Activated CD4-positive, alpha-beta T cell treated with anti-CD3 and anti-CD28 coated beads, Interleukin-2, amount 10 ng/mL, durations not matched to agents 7 days and 5 days (primary cell): ENCODE results near the gene WFIKKN1. TPM values are rescaled to one million over a fixed set of nuclear protein-coding genes. Genes with fewer than 3 reads are reported as not detected.

ENCODE experiments used
- CTCF ChIA-PET: fragments of 350-600 bp; sonication (Branson Sonifier 250); formaldehyde crosslinking; loops from one replicate; lab custom pipeline; 2021; ENCODE audit warnings: antibody characterized with exemption; lab: Charles Lee
- POLR2A ChIA-PET: fragments of 350-600 bp; sonication (Branson Sonifier 250); formaldehyde crosslinking; loops from one replicate; lab custom pipeline; 2021; ENCODE audit warnings: antibody characterized with exemption; lab: Charles Lee
- DNase-seq: peaks from one replicate; pipeline ENCODE4 v3.0.0-alpha.2; 2020
- H3K27ac Mint-ChIP-seq: one replicate; pipeline ENCODE4 v1.8.0; 2021; ENCODE audit warnings: mild to moderate bottlenecking, moderate library complexity, mixed read lengths
- H3K27me3 Mint-ChIP-seq: one replicate; pipeline ENCODE4 v1.8.0; 2021; ENCODE audit warnings: mixed read lengths
- H3K36me3 Mint-ChIP-seq: one replicate; pipeline ENCODE4 v1.8.0; 2021; ENCODE audit warnings: low read depth, mixed read lengths
- H3K4me1 Mint-ChIP-seq: one replicate; pipeline ENCODE4 v1.8.0; 2021; ENCODE audit warnings: mixed read lengths
- H3K4me3 Mint-ChIP-seq: one replicate; pipeline ENCODE4 v1.8.0; 2021; ENCODE audit warnings: mild to moderate bottlenecking, moderate library complexity, mixed read lengths
- H3K9me3 Mint-ChIP-seq: one replicate; pipeline ENCODE4 v1.8.0; 2021; ENCODE audit warnings: mixed read lengths
- total RNA-seq, 2 experiments: library from RNA; stranded (reverse); gene quantifications; one replicate each; pipeline ENCODE4 v1.2.3, GENCODE V29; 2021

The WFIKKN1 gene
- total RNA-seq, 2 experiments from 2014 or later = 1.8 to 2.7 TPM

- CTCF ChIA-PET = interaction anchor here (0.6 kb wide), 2 partner anchors 27 to 55 kb away, joined by 3 read pairs; no protein-coding TSS in a partner anchor
Observed at GRCh38 chr16:598823-599739, 31.7 kb upstream of the WFIKKN1 start.

GRCh38 chr16:600781-601180, 30.0 kb upstream of the WFIKKN1 start:
- peaks cover 2% of the 10 kb centered on the region for H3K9me3 Mint-ChIP-seq
- POLR2A ChIA-PET = interaction anchor here (0.6 kb wide), 1 partner anchor 347 kb away, joined by 4 read pairs; no protein-coding TSS in a partner anchor
- no peak overlapping the region for H3K27ac Mint-ChIP-seq
- DNase-seq = no peak
- no peak overlapping the region for H3K4me3 Mint-ChIP-seq
- H3K4me1 Mint-ChIP-seq = peaks cover 3% of the 10 kb centered on the region
- CTCF ChIA-PET = no interaction called here
- H3K36me3 Mint-ChIP-seq = peaks cover 2% of the 10 kb centered on the region
- no peaks in the 10 kb centered on the region for H3K27me3 Mint-ChIP-seq

More at GRCh38 chr16:598823-599739, 31.7 kb upstream of the WFIKKN1 start:
- Mint-ChIP-seq H3K27ac (no peak overlapping the region), H3K36me3 (peaks cover 2% of the 10 kb centered on the region), H3K9me3 (no peaks in the 10 kb centered on the region), H3K4me3 (no peak overlapping the region), H3K27me3 (no peaks in the 10 kb centered on the region), H3K4me1 (peaks cover 3% of the 10 kb centered on the region)
- no peak for DNase-seq
- POLR2A ChIA-PET = no interaction called here

DNA sequence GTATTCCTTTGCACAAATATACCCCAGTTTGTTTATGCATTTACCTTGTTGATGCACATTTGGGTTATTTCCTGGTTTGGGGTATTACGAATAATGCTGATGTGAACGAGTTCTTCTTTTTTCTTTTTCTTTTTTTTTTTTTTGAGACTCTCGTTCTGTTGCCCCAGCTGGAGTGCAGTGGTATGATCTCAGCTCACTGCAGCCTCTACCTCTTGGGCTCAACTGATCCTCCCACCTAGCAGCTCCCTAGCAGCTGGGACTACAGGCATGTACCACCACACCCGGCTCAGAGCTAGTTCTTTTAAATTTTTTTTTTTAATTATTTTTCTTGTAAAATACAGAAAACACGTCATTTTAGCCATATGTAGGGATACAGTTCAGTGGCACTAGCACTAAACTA, 26.9 kb upstream of the WFIKKN1 start:
- H3K36me3 Mint-ChIP-seq = peaks cover 2% of the 10 kb centered on the region
- no peak for DNase-seq
- no peak overlapping the region for H3K4me3 Mint-ChIP-seq
- ChIA-PET POLR2A (no interaction called here), CTCF (no interaction called here)
- H3K27me3 Mint-ChIP-seq = no peaks in the 10 kb centered on the region
- H3K9me3 Mint-ChIP-seq = peaks cover 2% of the 10 kb centered on the region
- H3K27ac Mint-ChIP-seq = no peak overlapping the region
- H3K4me1 Mint-ChIP-seq = peaks cover 5% of the 10 kb centered on the region

GRCh38 chr16:606656-607307, 24.0 kb upstream of the WFIKKN1 start:
- Mint-ChIP-seq H3K4me3 (no peak overlapping the region), H3K4me1 (peaks cover 7% of the 10 kb centered on the region), H3K36me3 (peaks cover 2% of the 10 kb centered on the region), H3K9me3 (peaks cover 2% of the 10 kb centered on the region), H3K27me3 (no peaks in the 10 kb centered on the region), H3K27ac (no peak overlapping the region)
- ChIA-PET CTCF (no interaction called here), POLR2A (no interaction called here)
- no peak for DNase-seq

DNA sequence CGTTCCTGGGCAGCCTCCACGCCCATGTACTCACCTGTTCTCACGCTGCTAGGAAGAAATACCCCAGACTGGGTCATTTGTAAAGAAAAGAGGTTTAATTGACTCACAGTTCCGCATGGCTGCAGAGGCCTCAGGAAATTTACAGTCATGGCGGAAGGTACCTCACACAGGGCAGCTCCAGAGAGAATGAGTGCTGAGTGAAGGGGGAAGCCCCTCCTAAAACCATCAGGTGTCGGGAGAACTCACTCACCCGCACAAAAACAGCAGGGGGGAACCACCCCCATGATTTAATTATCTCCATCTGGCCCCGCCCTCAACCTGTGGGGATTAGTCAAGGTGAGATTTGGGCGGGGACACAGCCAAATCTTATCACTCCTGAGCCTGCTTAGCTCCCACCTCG, 22.8 kb upstream of the WFIKKN1 start:
- Mint-ChIP-seq H3K36me3 (peaks cover 2% of the 10 kb centered on the region), H3K4me3 (no peak overlapping the region), H3K4me1 (peaks cover 7% of the 10 kb centered on the region), H3K27ac (no peak overlapping the region), H3K27me3 (no peaks in the 10 kb centered on the region), H3K9me3 (peaks cover 2% of the 10 kb centered on the region)
- POLR2A ChIA-PET = no interaction called here
- no peak for DNase-seq
- CTCF ChIA-PET = no interaction called here

GRCh38 chr16:609316-609715, 21.5 kb upstream of the WFIKKN1 start:
- H3K27ac Mint-ChIP-seq = no peak overlapping the region

GRCh38 chr16:609984-610383, 20.8 kb upstream of the WFIKKN1 start:
- no peak for DNase-seq
- H3K36me3 Mint-ChIP-seq = no peaks in the 10 kb centered on the region
- no peak overlapping the region for H3K4me3 Mint-ChIP-seq
- no peaks in the 10 kb centered on the region for H3K27me3 Mint-ChIP-seq
- POLR2A ChIA-PET = no interaction called here
- no peak overlapping the region for H3K27ac Mint-ChIP-seq
- CTCF ChIA-PET = interaction anchor here (0.6 to 1.1 kb wide), 2 partner anchors 17 to 1925 kb away, joined by 3 to 6 read pairs; no protein-coding TSS in a partner anchor
- H3K9me3 Mint-ChIP-seq = peaks cover 2% of the 10 kb centered on the region
- H3K4me1 Mint-ChIP-seq = peaks cover 4% of the 10 kb centered on the region

More at GRCh38 chr16:609316-609715, 21.5 kb upstream of the WFIKKN1 start:
- ChIA-PET POLR2A (no interaction called here), CTCF (interaction anchor here (0.6 to 1.1 kb wide), 2 partner anchors 17 to 1926 kb away, joined by 3 to 6 read pairs; no protein-coding TSS in a partner anchor)
- Mint-ChIP-seq H3K36me3 (no peaks in the 10 kb centered on the region), H3K4me1 (peaks cover 4% of the 10 kb centered on the region), H3K27me3 (no peaks in the 10 kb centered on the region), H3K9me3 (peaks cover 2% of the 10 kb centered on the region), H3K4me3 (no peak overlapping the region)
- DNase-seq = no peak

DNA sequence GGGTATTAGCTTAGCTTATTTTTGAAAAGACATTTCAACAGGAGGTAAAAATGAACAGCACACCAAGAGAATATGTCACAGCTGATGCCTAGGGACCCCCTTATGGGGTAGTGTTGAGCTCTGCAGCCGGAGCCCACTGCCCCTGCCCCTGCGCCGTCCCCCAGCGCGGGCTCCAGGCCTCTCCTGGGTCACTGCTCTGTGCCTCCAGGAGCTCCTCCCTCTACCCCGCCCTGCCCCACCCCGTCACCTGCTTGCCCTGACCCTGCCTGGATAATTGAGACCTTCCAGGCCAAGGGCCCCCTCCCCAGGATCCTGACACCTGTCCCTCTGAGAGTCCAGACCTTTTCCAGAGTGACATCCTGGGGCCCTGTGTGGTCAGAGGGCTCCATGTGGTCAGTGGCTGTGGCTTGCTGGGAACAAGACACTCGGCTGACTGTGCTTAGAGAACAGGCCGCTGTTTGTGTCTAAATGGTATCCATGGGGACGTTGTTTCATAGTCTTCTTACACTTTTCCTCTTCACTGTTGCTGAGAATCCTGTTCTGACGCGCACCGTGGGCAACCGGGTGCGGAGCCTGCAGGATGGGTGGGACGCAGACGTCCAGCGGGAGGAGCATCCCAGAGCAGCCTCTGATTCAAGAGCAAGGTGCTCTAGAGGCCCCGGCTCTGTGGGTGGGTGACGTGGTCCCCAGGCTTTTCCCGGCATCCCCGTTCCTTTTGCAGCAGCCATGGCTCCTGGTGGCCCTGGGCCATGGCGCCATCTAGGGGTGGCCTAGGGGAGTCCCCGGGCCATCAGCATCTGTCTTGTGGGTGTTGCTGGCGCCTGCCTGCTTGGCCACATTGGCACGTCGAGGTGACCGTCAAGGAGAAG, 20.0 kb upstream of the WFIKKN1 start:
- Mint-ChIP-seq H3K27ac (no peak overlapping the region), H3K9me3 (no peaks in the 10 kb centered on the region), H3K4me1 (peaks cover 4% of the 10 kb centered on the region), H3K4me3 (no peak overlapping the region), H3K36me3 (no peaks in the 10 kb centered on the region), H3K27me3 (no peaks in the 10 kb centered on the region)
- ChIA-PET POLR2A (no interaction called here), CTCF (interaction anchor here (0.6 to 1.1 kb wide), 3 partner anchors 18 to 272 kb away, joined by 3 read pairs; no protein-coding TSS in a partner anchor)
- DNase-seq = peak; percentile 33

- no peak overlapping the region for H3K4me3 Mint-ChIP-seq
- H3K9me3 Mint-ChIP-seq = no peaks in the 10 kb centered on the region
- no peak for DNase-seq
- peaks cover 2% of the 10 kb centered on the region for H3K4me1 Mint-ChIP-seq
- H3K27ac Mint-ChIP-seq = no peak overlapping the region
- ChIA-PET POLR2A (no interaction called here), CTCF (no interaction called here)
- H3K36me3 Mint-ChIP-seq = no peaks in the 10 kb centered on the region
- no peaks in the 10 kb centered on the region for H3K27me3 Mint-ChIP-seq
Observed at GRCh38 chr16:615122-615521, 15.7 kb upstream of the WFIKKN1 start.

GRCh38 chr16:616733-617586, 13.8 kb upstream of the WFIKKN1 start:
- no peak for DNase-seq
- no peaks in the 10 kb centered on the region for H3K9me3 Mint-ChIP-seq
- H3K4me1 Mint-ChIP-seq = no peaks in the 10 kb centered on the region
- H3K27ac Mint-ChIP-seq = no peak overlapping the region
- H3K4me3 Mint-ChIP-seq = no peak overlapping the region
- POLR2A ChIA-PET = no interaction called here
- H3K27me3 Mint-ChIP-seq = no peaks in the 10 kb centered on the region
- no peaks in the 10 kb centered on the region for H3K36me3 Mint-ChIP-seq
- CTCF ChIA-PET = interaction anchor here (0.6 kb wide), 1 partner anchor 13 kb away, joined by 3 read pairs; no protein-coding TSS in a partner anchor

- H3K9me3 Mint-ChIP-seq = no peaks in the 10 kb centered on the region
- H3K27ac Mint-ChIP-seq = no peak overlapping the region
- no peaks in the 10 kb centered on the region for H3K36me3 Mint-ChIP-seq
- H3K4me1 Mint-ChIP-seq = no peaks in the 10 kb centered on the region
- no peak overlapping the region for H3K4me3 Mint-ChIP-seq
- POLR2A ChIA-PET = no interaction called here
- CTCF ChIA-PET = no interaction called here
- no peaks in the 10 kb centered on the region for H3K27me3 Mint-ChIP-seq
- DNase-seq = no peak
Observed at GRCh38 chr16:617855-618254, 12.9 kb upstream of the WFIKKN1 start.
